ENCODE data around the gene CACNA1C.

The CACNA1C gene

GRCh38 chr12:2378835-2379330, 326.1 kb downstream of the CACNA1C start:
- DNase-seq, result no peak

- DNase-seq, result no peak
Measured at GRCh38 chr12:2380946-2381345, 328.2 kb downstream of the CACNA1C start.

GRCh38 chr12:2382370-2383155, 329.8 kb downstream of the CACNA1C start:
- peak; percentile 52 for DNase-seq

GRCh38 chr12:2383325-2384028, 330.7 kb downstream of the CACNA1C start:
- no peak for DNase-seq

GRCh38 chr12:2384029-2384386, 331.2 kb downstream of the CACNA1C start:
- peak; percentile 57 for DNase-seq

- peak; percentile 87 for DNase-seq
Measured at GRCh38 chr12:2384533-2385351, 332.0 kb downstream of the CACNA1C start.

GRCh38 chr12:2385529-2385928, 332.7 kb downstream of the CACNA1C start:
- no peak for DNase-seq

DNA sequence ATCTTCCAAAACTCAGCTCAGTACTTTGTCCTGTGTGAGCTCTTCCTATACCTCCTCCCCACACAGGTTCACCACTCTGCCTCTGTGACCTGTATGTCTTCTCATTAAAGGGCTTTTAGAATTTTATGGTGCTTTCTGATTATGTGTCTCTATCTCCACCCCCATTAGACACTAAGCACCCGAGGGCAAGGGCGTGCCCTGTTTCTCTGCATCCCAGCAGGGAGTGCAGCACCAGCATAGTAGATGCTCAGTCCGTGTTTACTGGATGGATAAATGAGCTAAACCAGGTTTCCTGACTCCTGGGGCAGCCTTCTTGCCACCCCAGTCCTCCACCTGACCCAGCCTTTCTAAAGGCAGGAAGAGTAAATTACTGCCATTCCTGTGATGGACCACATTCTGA, 333.8 kb downstream of the CACNA1C start:
- no peak for DNase-seq

DNA sequence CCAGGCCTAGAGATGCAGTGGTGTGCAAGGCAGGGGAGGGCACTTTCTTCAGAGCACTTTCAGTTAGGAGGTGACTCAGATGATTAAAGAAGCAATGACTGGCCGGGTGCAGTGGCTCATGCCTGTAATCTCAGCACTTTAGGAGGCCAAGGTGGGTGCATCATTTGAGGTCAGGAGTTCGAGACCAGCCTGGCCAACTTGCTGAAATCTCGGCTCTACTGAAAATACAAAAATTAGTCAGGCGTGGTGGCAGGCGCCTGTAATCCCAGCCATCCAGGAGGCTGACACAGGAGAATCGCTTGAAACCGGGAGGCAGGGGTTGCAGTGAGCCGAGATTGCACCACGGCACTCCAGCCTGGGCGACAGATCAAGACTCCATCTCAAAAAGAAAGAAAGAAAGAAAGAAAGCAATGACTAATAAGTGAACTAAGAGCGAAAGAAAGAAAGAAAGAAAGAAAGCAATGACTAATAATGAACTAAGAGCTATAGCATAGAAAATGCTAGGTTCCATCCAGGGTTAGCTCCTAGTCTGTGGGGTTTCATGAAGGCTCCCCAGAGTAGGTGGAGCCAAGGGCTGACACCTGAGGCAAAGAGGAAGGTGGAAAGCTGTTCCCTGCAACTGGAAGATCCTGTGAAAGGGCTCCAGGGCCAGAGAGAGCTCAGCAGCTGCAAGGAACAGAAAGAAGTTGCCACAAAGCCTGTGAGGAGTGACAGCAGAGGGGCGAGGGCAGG, 334.5 kb downstream of the CACNA1C start:
- DNase-seq, result peak; percentile 58

- peak; percentile 49 for DNase-seq
Measured at GRCh38 chr12:2389079-2389790, 336.4 kb downstream of the CACNA1C start.

GRCh38 chr12:2390133-2390532, 337.3 kb downstream of the CACNA1C start:
- DNase-seq, result peak; percentile 33

GRCh38 chr12:2390850-2391390, 338.1 kb downstream of the CACNA1C start:
- DNase-seq, result no peak

- DNase-seq, result no peak
Measured at GRCh38 chr12:2391740-2392331, 339.0 kb downstream of the CACNA1C start.

GRCh38 chr12:2393016-2393415, 340.2 kb downstream of the CACNA1C start:
- no peak for DNase-seq

GRCh38 chr12:2393996-2394395, 341.2 kb downstream of the CACNA1C start:
- DNase-seq, result no peak

DNA sequence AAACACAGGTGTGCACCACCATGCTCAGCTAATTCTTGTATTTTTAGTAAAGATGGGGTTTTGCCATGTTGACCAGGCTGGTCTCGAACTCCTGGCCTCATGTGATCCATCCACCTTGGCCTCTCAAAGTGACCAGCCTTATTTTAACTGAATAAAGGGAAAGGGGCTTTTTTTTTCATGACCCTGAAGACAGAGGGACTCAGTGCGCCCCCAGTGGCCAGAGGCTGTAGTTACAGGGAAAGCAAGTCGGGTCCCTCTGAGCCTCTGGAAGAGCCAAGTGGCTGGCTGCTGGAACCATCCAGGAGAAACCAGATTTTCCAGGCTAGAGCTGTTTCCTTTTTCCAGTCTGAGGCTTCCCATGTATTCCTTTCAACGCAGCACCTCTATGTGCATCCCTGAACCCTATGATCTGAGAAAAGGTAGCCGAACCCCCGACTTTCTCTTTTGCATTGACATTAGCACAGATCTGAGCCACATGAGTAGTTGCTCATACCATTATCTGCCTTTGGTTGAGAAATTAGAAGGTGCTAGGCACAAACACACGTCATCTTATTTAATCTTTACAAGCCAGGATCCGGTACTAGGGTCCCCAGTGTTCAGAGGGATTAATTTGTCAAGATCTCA, 342.7 kb downstream of the CACNA1C start:
- peak; percentile 42 for DNase-seq

GRCh38 chr12:2396448-2396871, 343.7 kb downstream of the CACNA1C start:
- DNase-seq, result peak; percentile 45

- DNase-seq, result no peak
Measured at GRCh38 chr12:2397356-2398045, 344.7 kb downstream of the CACNA1C start.

GRCh38 chr12:2401040-2401439, 348.3 kb downstream of the CACNA1C start:
- DNase-seq, result no peak

DNA sequence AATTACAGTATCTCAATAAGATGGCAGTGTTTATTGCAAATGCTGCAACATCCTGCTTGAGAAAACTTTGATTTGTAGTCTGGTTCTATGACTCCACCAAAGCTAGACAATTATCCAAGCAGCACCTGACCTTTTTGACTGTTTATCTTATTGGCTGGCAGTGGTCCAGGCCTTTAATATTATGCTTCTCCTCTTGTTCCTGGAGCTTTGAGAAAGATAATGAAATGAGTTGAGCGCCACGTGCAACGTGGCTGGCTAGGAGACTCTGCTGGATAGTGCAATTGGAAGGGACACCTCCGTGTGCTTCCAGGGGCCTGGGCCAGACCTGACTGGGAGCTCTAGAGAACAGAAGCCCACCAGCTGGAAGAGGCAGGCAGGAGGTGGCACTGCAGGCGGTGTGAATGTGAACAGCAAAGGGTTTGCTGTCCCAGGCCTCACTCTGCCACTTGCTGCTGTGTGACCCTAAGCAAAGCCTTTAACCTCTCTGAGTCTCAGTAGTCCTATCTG, 349.3 kb downstream of the CACNA1C start:
- no peak for DNase-seq
